AG04449 (cell line): ENCODE results near the gene RNF212.

ENCODE experiments used
- CTCF ChIA-PET: fragments of 350-600 bp; formaldehyde crosslinking; extraction: SDS; loops from one replicate; lab custom pipeline; 2021; ENCODE audit warnings: antibody characterized with exemption; lab: Yijun Ruan, JAX
- POLR2A ChIA-PET: fragments of 400-600, 350-600 bp; formaldehyde crosslinking; extraction: SDS; loops from one replicate; lab custom pipeline; 2020; ENCODE audit warnings: antibody characterized with exemption, inconsistent platforms; lab: Yijun Ruan, JAX
- DNase-seq: peaks from one replicate; pipeline ENCODE4 v3.0.0-alpha.2; 2010; ENCODE audit warnings: low read depth, low spot score
- H3K4me3 ChIP-seq: 2 replicates; pipeline ENCODE4 v1.5.1; 2011; ENCODE audit warnings: low read depth, mild to moderate bottlenecking, control low read depth, low read length
- CTCF ChIP-seq: IDR thresholded peaks from one replicate; pipeline ENCODE4 v1.5.1; 2011; ENCODE audit warnings: mild to moderate bottlenecking, moderate library complexity, low read length, control low read depth, inconsistent platforms; ENCODE audit not compliant: insufficient read depth; ENCODE audit errors: missing control alignments

Gene RNF212

GRCh38 chr4:1042352-1043055 lies 70.9 kb downstream of the RNF212 start:
- ChIA-PET CTCF (no interaction called here), POLR2A (no interaction called here)
- no peak overlapping the region for H3K4me3 ChIP-seq
- DNase-seq = no peak
- TF ChIP-seq CTCF = no peak

- H3K4me3 ChIP-seq = no peak overlapping the region
- CTCF ChIA-PET = no interaction called here
- POLR2A ChIA-PET = no interaction called here
Observed at GRCh38 chr4:1041936-1042330, 71.4 kb downstream of the RNF212 start.

GRCh38 chr4:1041147-1041935 lies 72.0 kb downstream of the RNF212 start:
- ChIA-PET CTCF (no interaction called here), POLR2A (no interaction called here)
- no peak for DNase-seq
- H3K4me3 ChIP-seq = no peak overlapping the region
- TF ChIP-seq CTCF = no peak

More at GRCh38 chr4:1041936-1042330, 71.4 kb downstream of the RNF212 start:
- TF ChIP-seq CTCF = no peak
- DNase-seq = no peak

GRCh38 chr4:1040344-1041146 lies 72.8 kb downstream of the RNF212 start:
- no peak overlapping the region for H3K4me3 ChIP-seq
- DNase-seq = no peak
- no peak for TF ChIP-seq CTCF
- POLR2A ChIA-PET = no interaction called here
- CTCF ChIA-PET = no interaction called here

- CTCF ChIA-PET = no interaction called here
- POLR2A ChIA-PET = no interaction called here
Observed at GRCh38 chr4:1039493-1040343, 73.6 kb downstream of the RNF212 start.

More at GRCh38 chr4:1039493-1040343, 73.6 kb downstream of the RNF212 start:
- DNase-seq = no peak
- H3K4me3 ChIP-seq = no peak overlapping the region
- no peak for TF ChIP-seq CTCF
